Spleen (tissue), 11 donors: ENCODE data around the gene PAX3. TPM values are rescaled to one million over a fixed set of nuclear protein-coding genes. Genes with fewer than 3 reads are reported as not detected.

Source experiments
- DNase-seq: peaks from one replicate; pipeline ENCODE4 v3.0.0-alpha.2; 2020
- H3K27ac ChIP-seq, 8 donors: fragments of 200-600 bp; sonication (generic) in 7 of 8; 1 replicate in 4 of 8; 2 replicates in 4 of 8; pipeline versions ENCODE4 v1.5.0 to v1.8.0; 2016 to 2021; ENCODE audit warnings: inconsistent platforms in 4 of 8, mild to moderate bottlenecking in 4 of 8, moderate library complexity in 1 of 8
- H3K27me3 ChIP-seq, 7 donors: fragments of 200-600 bp; sonication (generic) in 6 of 7; replicated peaks in 1 of 7; 1 replicate in 4 of 7; 2 replicates in 3 of 7; pipeline versions ENCODE4 v1.5.0 to v1.8.0; 2016 to 2021; ENCODE audit warnings: inconsistent platforms in 3 of 7, mild to moderate bottlenecking in 1 of 7
- H3K36me3 ChIP-seq, 6 donors: fragments of 200-600 bp; sonication (generic) in 5 of 6; 1 replicate in 4 of 6; 2 replicates in 2 of 6; pipeline versions ENCODE4 v1.5.0 to v1.8.0; 2016 to 2021; ENCODE audit warnings: inconsistent platforms in 2 of 6
- H3K4me1 ChIP-seq, 6 donors: fragments of 200-600 bp; sonication (generic) in 5 of 6; 1 replicate in 3 of 6; 2 replicates in 3 of 6; pipeline versions ENCODE4 v1.5.0 to v1.8.0; 2016 to 2021; ENCODE audit warnings: inconsistent platforms in 3 of 6
- H3K4me3 ChIP-seq, 8 donors: fragments of 200-600 bp; sonication (generic) in 7 of 8; 1 replicate in 4 of 8; 2 replicates in 4 of 8; pipeline versions ENCODE4 v1.5.0 to v1.8.0; 2016 to 2021; ENCODE audit warnings: inconsistent platforms in 4 of 8, mild to moderate bottlenecking in 4 of 8, moderate library complexity in 2 of 8
- H3K9me3 ChIP-seq, 8 donors: fragments of 200-600 bp; sonication (generic) in 7 of 8; 1 replicate in 4 of 8; 2 replicates in 4 of 8; pipeline versions ENCODE4 v1.5.0 to v1.8.0; 2016 to 2021; ENCODE audit warnings: inconsistent platforms in 4 of 8
- CTCF ChIP-seq, 11 experiments: fragments of 200-600 bp in 7 of 11; fragments of 450-650 bp in 4 of 11; sonication (generic) in 4 of 11; IDR thresholded peaks in 8 of 11; conservative IDR thresholded peaks in 3 of 11; 1 replicate in 7 of 11; 2 replicates in 4 of 11; pipeline versions ENCODE4 v1.4.0 to v1.8.0; 2016 to 2021; ENCODE audit warnings: antibody characterized with exemption in 11 of 11, inconsistent platforms in 4 of 11, mild to moderate bottlenecking in 1 of 11
- POLR2A ChIP-seq, 3 donors: fragments of 450-650 bp; IDR thresholded peaks; one replicate each; pipeline ENCODE4 v1.5.1; 2017; ENCODE audit warnings: antibody characterized with exemption in 3 of 3, mild to moderate bottlenecking in 1 of 3
- POLR2AphosphoS5 ChIP-seq, 3 donors: sonication (generic); formaldehyde crosslinking; IDR thresholded peaks; one replicate each; pipeline ENCODE4 v1.5.1; 2017; ENCODE audit warnings: antibody characterized with exemption in 3 of 3
- WGBS, 5 donors: extraction: QIAGEN DNeasy Blood & Tissue Kit in 3 of 5; methylation state at CpG; one replicate each; pipeline versions ENCODE4 v1.1.5 to v1.1.7; 2013 to 2018; 5-methylcytosine and 5-hydroxymethylcytosine counted together
- intact Hi-C: fragments of 100-400 bp; cut with DNase I; formaldehyde crosslinking; loops from one replicate; pipeline ENCODE4 v1.15.0; 2023; ENCODE audit warnings: low total_unique reads
- polyA plus RNA-seq, 3 donors: library from polyadenylated mRNA; stranded (reverse); fragments of 200-250 nt; gene quantifications; one replicate each; pipeline ENCODE4 v1.2.1, GENCODE V29; 2013
- total RNA-seq, 7 donors: library from RNA; depleted of rRNA in 3 of 7; stranded (reverse); fragments of >200 nt in 3 of 7; fragmentation: NEBNext Ultra II Directional in 4 of 7; extraction: Animal tissue kit (Norgen Biotek cat#: 25700) in 4 of 7; gene quantifications; one replicate each; pipeline versions ENCODE4 v1.1.0 to v1.2.1, GENCODE V29; 2016 to 2021
- donor health status: healthy with polysubstance abuse.
- donor health status: DM: no; HTN: no; CAD: no; lungs with moderate emphysema.
- donor health status: DM: no; HTN: no; CAD: no.
- donor health status: Bipolar disorder and iron deficiency.
- donor health status: healthy.
- donor health status: DM: no; HTN: no; CAD: no.
- donor health status: DM: yes; HTN: yes; CAD: no.

PAX3 gene
- total and polyA plus RNA-seq, 10 donors = 0.26 TPM; not detected in 9

DNA sequence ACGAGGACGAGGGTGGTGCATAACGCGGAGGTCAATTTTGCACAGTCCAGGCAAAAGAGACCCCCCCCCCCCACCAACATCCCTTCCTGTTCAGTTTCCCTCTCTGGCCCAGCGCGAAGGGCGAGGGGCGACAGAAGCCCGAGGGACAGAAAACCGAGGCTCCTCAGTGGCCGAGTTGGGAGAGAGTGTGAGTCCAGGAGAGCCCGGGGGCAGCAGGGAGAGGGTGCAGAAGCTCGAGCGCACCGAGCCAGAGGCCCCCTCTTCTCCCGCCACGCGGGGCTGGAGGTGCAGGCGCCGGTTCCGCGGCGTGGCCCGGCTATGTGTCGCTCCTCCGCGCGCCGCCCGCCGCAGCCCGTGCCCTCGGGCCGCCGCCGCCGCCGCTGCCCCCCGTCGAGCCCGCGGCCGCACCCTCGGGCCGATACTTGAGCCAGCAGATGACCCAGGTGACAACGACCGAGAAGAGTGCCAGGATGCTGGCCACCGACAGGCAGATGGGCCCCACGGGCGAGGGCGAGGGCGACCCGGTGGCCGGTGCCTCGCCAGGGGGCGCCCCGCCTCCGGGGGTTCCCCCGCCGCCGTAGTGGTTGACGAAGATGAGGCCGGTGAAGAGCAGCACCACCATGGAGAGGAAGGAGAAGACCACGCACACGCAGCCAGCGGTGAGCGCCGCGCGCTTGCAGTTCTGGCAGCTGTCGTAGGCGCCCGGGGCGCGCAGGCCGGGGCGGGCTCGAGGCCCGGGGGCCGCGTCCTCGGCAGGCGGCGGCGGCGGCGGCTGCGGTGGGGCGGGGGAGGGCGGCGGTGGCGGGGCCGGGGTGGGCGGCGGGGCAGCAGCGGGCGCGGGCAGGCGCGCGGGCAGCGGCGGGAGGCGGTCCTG, 20.2 kb upstream of the PAX3 start:
- intact Hi-C loops = loop anchor here (5.0 kb wide), 1 partner anchor 248 kb away; no protein-coding TSS in a partner anchor
- no peak overlapping the region for H3K27ac ChIP-seq
- DNase-seq = peak; percentile 85
- peaks cover 5 to 30% (median 20%) of the 10 kb centered on the region in 6 donors for H3K4me1 ChIP-seq
- H3K27me3 ChIP-seq = peaks cover 2 to 89% (median 46%) of the 10 kb centered on the region in 7 donors
- no peaks in the 10 kb centered on the region for H3K36me3 ChIP-seq
- no peaks in the 10 kb centered on the region for H3K9me3 ChIP-seq
- H3K4me3 ChIP-seq = peak overlapping the region in 7 of 8 donors; percentile 32 to 69 (median 52)
- no peak for TF ChIP-seq POLR2A (IDR thresholded peaks at IDR 0.05)
- TF ChIP-seq CTCF (IDR thresholded peaks at IDR 0.05 in 8 of 11, conservative IDR thresholded peaks at IDR 0.05 in 3 of 11) = peak in 6 of 11 experiments; percentile 20 to 37 (median 21)
- no peak for TF ChIP-seq POLR2AphosphoS5 (IDR thresholded peaks at IDR 0.05)
- WGBS, 5 donors = 1% methylated on average over 26 to 104 of the region's 104 CpGs

GRCh38 chr2:222318026-222318711, 19.4 kb upstream of the PAX3 start:
- WGBS, 5 donors = 0 to 2% (median 1%) methylated on average over 40 to 41 of the region's 41 CpGs
- peak; percentile 90 for DNase-seq
- intact Hi-C loops = loop anchor here (5.0 kb wide), 1 partner anchor 249 kb away; no protein-coding TSS in a partner anchor
- H3K27me3 ChIP-seq = peaks cover 2 to 97% (median 54%) of the 10 kb centered on the region in 7 donors
- TF ChIP-seq CTCF (IDR thresholded peaks at IDR 0.05 in 8 of 11, conservative IDR thresholded peaks at IDR 0.05 in 3 of 11) (peak in 5 of 11 experiments; percentile 19 to 33 (median 21)), POLR2A (IDR thresholded peaks at IDR 0.05) (no peak)
- H3K4me1 ChIP-seq = peaks cover 5 to 30% (median 20%) of the 10 kb centered on the region in 6 donors
- no peaks in the 10 kb centered on the region for H3K9me3 ChIP-seq
- no peak overlapping the region for H3K27ac ChIP-seq
- peak overlapping the region; percentile 20 to 69 (median 50) for H3K4me3 ChIP-seq
- no peaks in the 10 kb centered on the region for H3K36me3 ChIP-seq

DNA sequence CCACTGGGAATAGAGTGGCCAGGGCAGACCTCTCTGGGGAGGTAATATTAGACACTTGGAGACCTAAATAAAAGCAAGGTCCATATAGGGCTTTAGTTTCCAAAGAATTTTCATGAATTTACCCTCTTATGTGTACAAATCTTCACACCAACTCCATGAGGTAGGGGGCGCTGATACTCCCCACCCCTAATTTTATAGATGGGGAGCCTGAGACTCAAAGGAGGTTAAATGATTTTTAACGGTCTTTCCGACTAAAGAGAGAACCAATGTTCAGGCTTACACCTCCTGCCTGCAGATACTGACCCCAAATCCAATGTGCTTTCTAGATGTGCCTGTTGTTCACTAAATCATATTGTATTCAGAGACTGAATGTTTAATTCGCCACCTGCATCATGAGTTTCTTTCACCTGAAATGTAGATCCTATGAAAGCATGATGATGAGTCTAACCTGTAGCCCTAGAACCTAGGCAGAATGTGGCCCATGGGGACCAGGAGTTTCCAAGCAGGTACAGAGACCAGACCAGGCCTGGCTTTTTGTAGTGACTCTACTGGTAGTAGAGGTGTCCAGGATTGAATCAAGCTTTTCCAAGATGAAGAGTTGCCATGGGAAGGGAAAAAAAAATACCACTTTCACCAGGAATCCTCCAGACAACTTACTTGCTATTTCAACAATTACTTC, 16.8 kb upstream of the PAX3 start:
- H3K27me3 ChIP-seq = peaks cover 6 to 97% (median 71%) of the 10 kb centered on the region in 7 donors
- WGBS, 5 donors = 20 to 37% (median 32%) methylated on average over 4 of the region's 4 CpGs
- intact Hi-C loops = loop anchor here (5.0 kb wide), 1 partner anchor 252 kb away; no protein-coding TSS in a partner anchor

More for the DNA sequence above, 16.8 kb upstream of the PAX3 start:
- Histone ChIP-seq H3K9me3 (no peaks in the 10 kb centered on the region), H3K27ac (no peak overlapping the region), H3K36me3 (no peaks in the 10 kb centered on the region), H3K4me1 (peaks cover 5 to 39% (median 24%) of the 10 kb centered on the region in 6 donors), H3K4me3 (no peak overlapping the region)
- TF ChIP-seq POLR2AphosphoS5 (IDR thresholded peaks at IDR 0.05) = no peak
- TF ChIP-seq POLR2A (IDR thresholded peaks at IDR 0.05) = no peak
- no peak for TF ChIP-seq CTCF (IDR thresholded peaks at IDR 0.05 in 8 of 11, conservative IDR thresholded peaks at IDR 0.05 in 3 of 11)
- DNase-seq = no peak
